ENCODE results near the gene CYGB.
"Not testable (repeated sequence)": the region's sequence is repeated elsewhere in the genome, so short reads cannot be mapped to it uniquely, and the experiment has no call there.

GRCh38 chr17:76508472-76509063, 28.9 kb downstream of the CYGB start:
- not testable (repeated sequence) for TF ChIP-seq POLR2A (IDR thresholded peaks at IDR 0.05; ENCODE audit: low read length); GATA1 (IDR thresholded peaks at IDR 0.05; ENCODE audit: low read depth, low read length)
